Astrocyte of the spinal cord (primary cell): Measurements from ENCODE around the gene NAPG.

Source experiments
- DNase-seq: peaks from one replicate; pipeline ENCODE4 v3.0.0; 2011; ENCODE audit warnings: low read depth, low spot score
- H3K4me3 ChIP-seq: 2 replicates; pipeline ENCODE4 v1.5.1; 2011; ENCODE audit warnings: low read depth, mild to moderate bottlenecking, low read length, moderate library complexity
- in situ Hi-C: cut with HindIII; loops from 2 replicates; pipeline ENCODE4 v1.10.0; 2017; ENCODE audit warnings: low sequenced_read_pairs
- TF ChIP-seq, protein P1 (sequence below): IDR thresholded peaks from 2 replicates; pipeline ENCODE4 v1.5.1; 2012; ENCODE audit warnings: low read depth, mild to moderate bottlenecking, low read length, inconsistent platforms

Gene NAPG

DNA sequence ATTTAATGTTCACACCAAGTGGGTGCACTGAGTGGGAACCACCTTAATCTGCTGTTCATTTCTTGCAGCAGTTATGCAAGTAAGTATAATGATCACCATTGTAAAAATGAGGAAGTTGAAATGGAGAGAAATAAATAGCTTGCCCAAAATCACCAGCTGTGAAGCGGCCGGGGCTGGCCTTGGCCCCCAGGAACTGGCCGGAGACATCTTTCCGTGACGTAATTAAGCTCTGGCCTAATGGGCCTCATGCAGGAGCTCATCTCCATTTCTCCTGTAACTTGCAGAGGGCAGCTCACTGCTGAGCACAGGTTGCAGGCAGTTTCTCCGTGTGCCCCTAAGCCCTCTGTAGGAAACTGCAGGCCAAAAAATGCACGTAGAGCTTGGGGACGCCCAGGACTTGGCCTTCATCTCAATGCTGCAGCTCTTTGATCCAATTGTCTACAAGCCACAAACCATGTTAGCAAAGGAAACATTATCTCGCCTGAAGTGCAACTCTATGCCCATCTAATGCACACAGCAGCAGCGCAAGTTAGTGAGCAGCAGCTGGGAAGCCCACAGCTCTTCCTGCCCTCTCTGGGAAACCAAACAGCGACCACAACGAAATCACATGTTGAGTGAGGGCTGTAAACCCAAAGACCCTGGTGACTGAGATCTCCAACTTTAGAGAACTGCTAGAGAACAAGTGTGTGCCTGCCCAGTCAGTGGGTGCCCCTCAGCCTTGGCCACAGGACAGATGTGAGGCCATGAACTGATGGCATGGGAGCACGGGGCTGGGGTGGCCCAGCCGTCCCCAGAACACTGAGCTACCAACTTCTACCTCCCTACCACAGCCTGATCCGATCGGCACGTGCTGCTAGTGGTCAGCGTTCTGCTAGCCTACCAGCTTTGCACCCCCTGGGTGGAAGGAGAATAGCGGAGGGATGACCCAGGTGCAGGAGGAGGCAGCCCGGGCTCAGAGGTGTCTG, 42.6 kb upstream of the NAPG start:
- no peak for DNase-seq
- TF ChIP-seq, protein P1, sequence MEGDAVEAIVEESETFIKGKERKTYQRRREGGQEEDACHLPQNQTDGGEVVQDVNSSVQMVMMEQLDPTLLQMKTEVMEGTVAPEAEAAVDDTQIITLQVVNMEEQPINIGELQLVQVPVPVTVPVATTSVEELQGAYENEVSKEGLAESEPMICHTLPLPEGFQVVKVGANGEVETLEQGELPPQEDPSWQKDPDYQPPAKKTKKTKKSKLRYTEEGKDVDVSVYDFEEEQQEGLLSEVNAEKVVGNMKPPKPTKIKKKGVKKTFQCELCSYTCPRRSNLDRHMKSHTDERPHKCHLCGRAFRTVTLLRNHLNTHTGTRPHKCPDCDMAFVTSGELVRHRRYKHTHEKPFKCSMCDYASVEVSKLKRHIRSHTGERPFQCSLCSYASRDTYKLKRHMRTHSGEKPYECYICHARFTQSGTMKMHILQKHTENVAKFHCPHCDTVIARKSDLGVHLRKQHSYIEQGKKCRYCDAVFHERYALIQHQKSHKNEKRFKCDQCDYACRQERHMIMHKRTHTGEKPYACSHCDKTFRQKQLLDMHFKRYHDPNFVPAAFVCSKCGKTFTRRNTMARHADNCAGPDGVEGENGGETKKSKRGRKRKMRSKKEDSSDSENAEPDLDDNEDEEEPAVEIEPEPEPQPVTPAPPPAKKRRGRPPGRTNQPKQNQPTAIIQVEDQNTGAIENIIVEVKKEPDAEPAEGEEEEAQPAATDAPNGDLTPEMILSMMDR: no peak
- in situ Hi-C loops: no loop called here
- H3K4me3 ChIP-seq: no peak overlapping the region

DNA sequence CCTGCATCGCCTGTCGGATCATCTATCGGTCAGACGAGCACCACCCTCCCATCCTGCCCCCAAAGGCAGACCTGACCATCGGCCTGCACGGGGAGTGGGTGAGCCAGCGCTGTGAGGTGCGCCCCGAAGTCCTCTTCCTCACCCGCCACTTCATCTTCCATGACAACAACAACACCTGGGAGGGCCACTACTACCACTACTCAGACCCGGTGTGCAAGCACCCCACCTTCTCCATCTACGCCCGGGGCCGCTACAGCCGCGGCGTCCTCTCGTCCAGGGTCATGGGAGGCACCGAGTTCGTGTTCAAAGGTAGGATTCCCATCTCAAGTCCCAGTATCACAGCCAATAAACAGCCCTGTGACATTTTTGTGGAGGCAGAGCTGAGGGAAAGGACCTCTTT, 40.4 kb upstream of the NAPG start:
- in situ Hi-C loops: no loop called here
- TF ChIP-seq, protein P1: no peak
- DNase-seq: no peak
- no peak overlapping the region for H3K4me3 ChIP-seq

DNA sequence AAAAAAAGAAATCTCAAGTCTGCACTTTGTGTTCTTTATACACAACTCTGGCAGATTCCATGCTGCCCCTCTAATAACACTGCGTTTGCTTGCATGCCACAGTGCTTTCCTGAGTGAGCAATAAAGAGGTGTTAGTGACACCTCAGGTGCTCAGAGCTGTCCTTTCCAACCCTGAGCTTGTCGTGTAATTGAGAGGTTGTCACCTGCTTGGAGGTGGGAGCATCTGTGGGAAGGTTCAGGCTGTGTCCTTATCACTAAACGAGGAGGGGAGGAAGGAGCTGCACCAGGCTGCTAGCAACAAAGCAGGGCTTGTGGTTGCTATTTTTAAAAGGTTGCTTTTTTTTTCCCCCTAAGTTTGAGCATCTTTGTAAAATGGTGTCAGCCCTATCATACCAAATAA, 39.5 kb upstream of the NAPG start:
- H3K4me3 ChIP-seq: no peak overlapping the region
- TF ChIP-seq, protein P1: no peak
- in situ Hi-C loops: no loop called here
- no peak for DNase-seq

DNA sequence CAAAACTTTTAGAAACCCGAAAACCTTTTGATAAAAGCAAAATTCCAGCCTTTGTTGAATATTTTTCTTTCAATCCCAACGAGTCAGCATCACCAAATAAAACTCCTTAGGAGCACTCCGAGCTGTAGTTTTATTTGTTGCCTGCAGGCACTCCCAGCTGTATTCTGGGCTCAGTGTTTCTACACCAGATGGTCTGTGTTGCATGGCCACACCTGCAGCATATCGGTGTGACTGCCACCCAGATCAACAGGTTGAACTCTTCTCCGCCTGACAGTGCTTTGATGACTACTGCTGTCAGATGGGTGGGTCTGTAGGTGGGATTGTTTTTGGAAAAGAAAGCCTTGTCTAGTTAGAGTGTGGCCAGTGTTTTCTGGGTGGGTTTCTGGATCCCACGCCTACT, 38.7 kb upstream of the NAPG start:
- no peak overlapping the region for H3K4me3 ChIP-seq
- no peak for DNase-seq
- in situ Hi-C loops: no loop called here
- TF ChIP-seq, protein P1: no peak

DNA sequence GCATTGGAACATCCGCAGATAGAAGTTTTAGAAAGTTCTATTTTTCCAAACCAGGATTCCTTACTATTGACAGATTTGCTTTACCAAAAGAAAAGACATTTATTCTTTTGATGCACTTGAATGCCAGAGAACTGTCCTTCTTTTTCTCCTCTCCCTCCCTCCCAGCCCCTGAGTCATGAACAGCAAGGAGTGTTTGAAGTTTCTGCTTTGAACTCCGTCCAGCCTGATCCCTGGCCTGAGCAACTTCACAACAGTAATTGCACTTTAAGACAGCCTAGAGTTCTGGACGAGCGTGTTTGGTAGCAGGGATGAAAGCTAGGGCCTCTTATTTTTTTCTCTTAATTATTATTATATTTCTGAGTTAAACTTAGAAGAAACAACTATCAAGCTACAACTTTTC, 37.8 kb upstream of the NAPG start:
- in situ Hi-C loops: no loop called here
- peak; percentile 38 for DNase-seq
- no peak overlapping the region for H3K4me3 ChIP-seq
- TF ChIP-seq, protein P1: no peak

DNA sequence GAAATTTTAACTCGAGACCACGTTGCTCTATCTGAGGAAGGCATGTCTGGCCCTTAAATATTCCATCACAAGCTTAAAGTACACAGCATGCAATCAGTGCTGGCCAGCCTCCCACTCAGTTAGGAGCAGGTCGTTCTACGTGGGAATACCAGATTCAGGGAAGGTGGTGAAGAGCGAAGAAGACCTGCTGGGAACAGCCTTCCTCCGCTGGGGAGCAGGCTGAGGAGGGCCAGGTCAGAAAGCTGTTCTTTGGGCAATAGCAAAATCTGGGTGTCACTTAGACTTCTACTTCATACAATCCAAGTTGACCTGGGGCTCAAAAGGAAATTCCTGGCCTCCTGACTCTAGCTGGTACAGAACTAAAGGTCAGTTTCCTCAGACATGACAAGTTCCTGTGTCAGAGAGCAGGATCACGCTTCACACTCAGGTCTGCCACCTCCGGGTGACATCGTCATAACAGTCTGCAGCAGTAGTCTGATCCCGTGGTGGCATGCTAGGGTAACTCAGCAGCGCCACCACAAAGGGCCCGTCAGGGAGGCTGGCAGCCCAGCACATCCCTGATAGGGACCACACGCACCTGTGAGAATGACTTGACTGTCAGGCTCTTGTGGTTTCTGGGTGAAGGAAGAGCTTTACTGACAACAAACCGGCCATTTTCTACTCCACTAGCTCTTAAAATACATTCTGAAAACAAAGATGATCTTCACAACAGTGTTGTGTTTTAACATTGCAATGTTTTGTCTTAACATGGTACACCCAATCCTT, 35.2 kb upstream of the NAPG start:
- no peak overlapping the region for H3K4me3 ChIP-seq
- DNase-seq: no peak
- TF ChIP-seq, protein P1: no peak
- in situ Hi-C loops: no loop called here
